CD4-positive, alpha-beta T cell treated with Interferon gamma for 1 hour (primary cell): ENCODE measurements around the gene PAIP2B.
"Not testable (repeated sequence)": the region's sequence is repeated elsewhere in the genome, so short reads cannot be mapped to it uniquely, and the experiment has no call there.

Experiments
- DNase-seq: peaks from one replicate; pipeline ENCODE4 v3.0.0-alpha.2; 2020

PAIP2B gene

DNA sequence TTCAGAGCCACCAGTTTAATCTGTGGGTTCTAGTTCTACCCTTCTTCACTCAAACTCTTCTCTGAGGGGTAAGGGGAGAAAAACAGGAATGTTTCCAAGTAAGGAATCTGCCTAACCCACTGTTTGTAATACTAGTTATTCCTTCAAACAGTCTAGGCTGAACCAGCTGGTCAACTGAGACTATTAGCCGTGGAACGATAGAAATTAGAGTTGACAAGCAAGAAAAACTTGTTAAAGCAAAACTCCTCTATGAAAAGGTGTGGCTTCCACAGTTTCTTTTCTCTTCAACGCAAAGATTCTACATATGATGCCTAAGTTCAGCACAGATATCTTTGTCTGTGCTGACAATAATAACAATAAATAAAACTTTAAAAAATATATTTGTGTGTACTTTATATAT lies 11.5 kb downstream of the PAIP2B start:
- no peak for DNase-seq

GRCh38 chr2:71212336-71212735 lies 14.6 kb downstream of the PAIP2B start:
- no peak for DNase-seq

GRCh38 chr2:71210292-71210691 lies 16.6 kb downstream of the PAIP2B start:
- no peak for DNase-seq

- DNase-seq = no peak
Measured at GRCh38 chr2:71208756-71209155, 18.1 kb downstream of the PAIP2B start.

DNA sequence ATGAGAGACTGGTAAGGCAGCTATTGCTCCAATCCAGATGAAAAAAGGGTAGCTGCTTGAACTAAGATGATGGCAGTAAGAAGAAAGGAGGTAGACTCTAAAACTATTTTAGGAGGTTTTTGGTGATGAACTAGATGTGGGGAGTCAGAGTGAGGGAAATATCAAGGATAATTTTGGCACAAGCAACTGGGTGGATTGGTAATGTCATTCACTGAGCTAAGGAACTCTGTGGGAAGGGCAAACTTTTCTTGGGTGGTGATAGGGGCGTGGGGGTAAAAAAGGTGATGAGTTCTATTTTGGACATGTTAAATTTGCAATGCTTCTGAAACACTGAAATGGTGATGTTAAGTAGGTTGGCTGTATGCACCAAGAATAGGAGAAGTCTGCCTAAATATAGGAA lies 19.3 kb downstream of the PAIP2B start:
- no peak for DNase-seq

DNA sequence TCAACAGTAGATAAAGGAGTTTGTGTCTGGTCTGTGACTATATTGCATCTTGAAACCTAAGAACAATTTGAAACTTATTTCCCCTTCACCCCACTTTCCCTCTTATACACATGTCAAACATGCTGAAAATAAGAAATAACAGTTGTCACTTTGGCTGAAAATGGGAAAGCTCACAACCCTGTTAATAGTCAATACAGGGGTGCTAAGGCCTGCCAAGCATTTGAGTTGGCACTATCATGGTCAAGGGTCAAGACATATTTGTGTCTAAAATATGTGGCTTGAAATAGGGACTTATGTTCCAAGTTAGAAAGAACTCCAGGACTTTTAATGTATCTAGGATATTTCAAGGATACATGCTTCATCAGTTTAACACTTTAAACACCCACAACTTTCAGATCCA lies 20.6 kb downstream of the PAIP2B start:
- DNase-seq = no peak

- DNase-seq = no peak
Measured at GRCh38 chr2:71191570-71191943, 35.3 kb downstream of the PAIP2B start.

GRCh38 chr2:71190656-71191569 lies 36.0 kb downstream of the PAIP2B start:
- no peak for DNase-seq

DNA sequence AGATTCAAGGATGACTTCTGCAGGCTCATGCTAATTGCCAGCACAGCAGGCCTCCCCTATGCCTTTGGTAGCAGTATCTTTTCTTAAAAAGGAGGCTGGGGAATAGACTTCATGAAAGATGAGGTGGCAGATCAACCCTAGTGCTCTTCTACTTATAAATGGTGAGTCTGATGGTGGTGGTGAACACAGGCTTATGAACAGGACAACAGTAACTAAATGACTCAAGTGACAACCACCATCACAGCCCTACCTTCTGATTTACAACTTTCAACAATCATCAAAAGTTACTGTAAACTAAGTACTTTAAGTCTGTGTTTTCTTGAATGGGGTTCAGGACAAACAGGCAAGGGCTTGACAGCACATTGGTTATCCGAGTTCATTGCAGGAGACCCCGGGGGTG lies 39.3 kb downstream of the PAIP2B start:
- no peak for DNase-seq

GRCh38 chr2:71186973-71187372 lies 39.9 kb downstream of the PAIP2B start:
- no peak for DNase-seq

GRCh38 chr2:71183306-71184115 lies 43.4 kb downstream of the PAIP2B start:
- DNase-seq = not testable (repeated sequence)

GRCh38 chr2:71181316-71181715 lies 45.6 kb downstream of the PAIP2B start:
- no peak for DNase-seq

- not testable (repeated sequence) for DNase-seq
Measured at GRCh38 chr2:71178836-71179235, 48.1 kb downstream of the PAIP2B start.

- no peak for DNase-seq
Measured at GRCh38 chr2:71174207-71174606, 52.7 kb downstream of the PAIP2B start.

DNA sequence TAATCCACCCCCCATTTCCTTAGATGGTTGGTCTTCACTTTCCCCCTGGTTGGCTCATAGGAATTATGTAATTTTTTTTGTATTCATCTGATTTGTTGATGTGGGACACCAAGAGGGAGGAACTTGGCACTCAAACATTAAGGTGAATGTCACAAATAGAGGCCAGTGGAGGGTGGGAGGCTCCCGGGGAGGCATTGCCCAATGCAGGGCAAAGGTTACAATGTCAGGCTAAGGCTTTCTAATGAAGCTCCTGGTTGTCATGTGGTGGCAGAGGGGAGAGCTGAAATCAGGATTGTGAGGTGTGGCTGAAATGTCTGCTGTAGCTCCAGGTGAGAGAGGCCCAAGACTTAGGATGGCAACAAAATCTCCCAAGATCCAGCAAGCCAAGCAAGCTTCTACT lies 53.8 kb downstream of the PAIP2B start:
- DNase-seq = no peak

GRCh38 chr2:71166812-71167211 lies 60.1 kb downstream of the PAIP2B start:
- DNase-seq = no peak

DNA sequence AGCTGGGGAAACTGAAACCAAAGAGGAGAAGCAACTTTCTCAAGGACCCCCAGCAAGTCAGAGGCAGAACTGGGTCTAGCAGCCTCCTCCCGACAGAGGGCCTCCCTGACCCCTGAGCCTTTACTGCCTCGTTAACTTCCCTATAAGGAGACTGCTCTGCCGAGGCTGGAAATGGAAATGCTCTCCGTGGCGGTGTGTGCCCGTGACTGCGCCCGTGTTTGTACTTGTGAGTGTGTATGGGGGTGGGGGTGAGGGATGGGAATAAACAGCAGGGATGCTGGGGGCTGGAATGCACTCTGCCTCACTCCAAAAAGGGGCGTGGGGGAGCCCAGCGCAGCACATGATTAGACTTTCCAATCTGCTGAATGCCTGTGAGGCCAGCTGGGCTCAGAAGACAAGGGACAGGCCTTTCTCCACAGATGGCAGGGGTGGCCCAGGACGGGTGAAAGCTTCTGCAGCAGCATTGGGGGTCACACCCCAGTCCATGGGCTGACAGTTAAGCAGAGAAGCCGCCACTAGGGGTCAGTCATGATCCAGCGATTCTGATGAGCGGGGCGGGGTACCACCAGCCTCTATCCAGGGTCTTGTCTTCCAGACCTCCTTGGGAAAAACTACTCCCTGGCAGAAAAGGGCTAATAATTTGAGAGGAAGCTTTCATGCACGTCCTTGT lies 69.6 kb downstream of the PAIP2B start:
- DNase-seq = peak; percentile 42

DNA sequence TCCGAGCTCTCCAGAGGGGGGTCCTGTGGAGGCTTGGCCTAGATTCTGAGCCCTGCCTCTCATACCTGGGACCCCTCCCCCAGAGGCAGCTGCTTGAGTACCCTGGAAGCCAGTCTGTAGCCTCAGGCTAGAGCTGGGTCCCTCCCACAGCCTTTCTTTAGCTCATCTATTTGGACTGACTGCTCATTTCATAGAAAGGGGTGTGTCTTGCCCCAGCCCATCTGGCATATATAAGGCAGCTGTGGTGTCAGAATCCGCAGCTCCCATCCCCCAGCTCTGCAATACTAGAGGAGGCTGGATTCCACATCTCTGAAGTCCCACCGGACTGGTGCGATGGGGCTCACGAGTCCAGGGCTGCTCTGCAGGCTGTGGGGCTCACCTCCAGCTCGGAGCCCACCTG lies 70.3 kb downstream of the PAIP2B start:
- no peak for DNase-seq

DNA sequence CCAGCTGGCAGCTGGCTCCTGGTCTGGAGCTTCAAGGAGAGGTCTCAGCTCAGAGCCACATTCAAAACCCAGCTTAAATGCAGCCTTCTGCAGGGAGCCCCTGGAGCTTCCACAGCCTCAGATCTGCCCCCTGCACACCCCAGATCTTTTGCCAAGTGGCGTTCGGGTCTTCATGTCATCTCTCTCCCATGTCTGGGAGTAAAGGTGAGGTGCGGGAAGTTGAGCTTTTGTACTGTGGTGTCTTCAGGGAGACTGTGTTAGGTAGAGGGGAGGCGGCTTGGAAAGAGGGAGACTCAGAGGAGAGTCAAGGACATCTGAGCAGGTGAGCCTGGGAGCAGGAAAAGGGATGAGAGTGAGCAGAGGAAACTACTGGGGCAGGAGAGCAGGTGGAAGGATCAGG lies 71.1 kb downstream of the PAIP2B start:
- no peak for DNase-seq

DNA sequence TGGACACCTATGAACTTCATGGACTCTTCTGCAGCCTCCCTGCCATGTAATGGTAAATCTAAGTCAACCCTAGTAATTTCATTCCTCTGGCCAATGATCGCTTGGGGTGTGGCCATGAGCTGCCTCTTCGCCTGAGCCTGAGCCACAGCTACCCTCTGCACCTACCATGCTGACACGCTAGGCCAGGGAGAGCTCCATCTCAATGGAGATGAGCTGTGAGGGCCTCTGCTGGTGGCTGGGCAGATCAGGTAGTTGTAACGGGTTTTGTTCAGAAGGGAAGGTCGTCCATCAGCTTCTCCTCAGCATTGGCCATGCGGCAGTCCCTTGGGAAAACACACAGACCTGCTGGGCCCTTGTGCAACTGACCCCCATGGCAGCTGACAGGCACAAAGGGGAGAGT lies 72.1 kb downstream of the PAIP2B start:
- DNase-seq = no peak

GRCh38 chr2:71154279-71154678 lies 72.6 kb downstream of the PAIP2B start:
- no peak for DNase-seq

DNA sequence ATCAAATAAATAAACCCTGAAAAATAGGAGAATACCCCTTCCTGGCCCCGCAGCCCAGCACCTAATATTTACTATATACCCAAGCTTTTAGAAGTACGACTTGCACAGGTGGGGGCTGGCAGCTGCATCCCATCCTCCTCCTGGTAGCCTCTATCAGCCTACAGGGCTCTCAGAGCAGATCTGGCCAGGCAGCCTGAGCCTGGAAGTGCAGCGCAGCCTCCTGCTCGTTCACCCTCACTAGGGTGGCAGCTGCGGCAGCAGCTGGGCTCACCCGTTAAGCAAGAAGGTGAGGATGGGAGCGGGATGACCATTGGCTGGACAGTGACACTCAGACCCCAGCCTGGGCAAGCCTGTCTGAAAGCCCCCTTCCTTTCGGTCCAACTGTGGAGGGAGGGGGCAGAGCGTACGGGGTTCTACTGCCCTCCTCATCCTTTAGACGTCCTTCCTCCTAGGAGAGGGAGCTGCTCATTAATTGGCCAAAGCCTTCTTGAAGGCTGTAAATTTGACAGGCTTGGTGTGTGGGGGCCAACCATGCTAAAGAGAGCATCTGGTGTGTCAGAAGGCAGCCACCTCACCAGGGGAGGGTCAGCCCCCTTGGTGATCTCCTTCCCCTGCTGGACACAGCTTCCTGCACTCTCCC lies 73.2 kb downstream of the PAIP2B start:
- no peak for DNase-seq

GRCh38 chr2:71151620-71152019 lies 75.3 kb downstream of the PAIP2B start:
- no peak for DNase-seq
